NOMO-1 treated with DMSO at 0.1 percent for 48 hours (cell line): ENCODE measurements around the gene RIMBP2.

Experiments used
- DNase-seq: peaks from one replicate; lab custom pipeline; 2025; ENCODE audit not compliant: unreplicated experiment; lab: John Stamatoyannopoulos, UW

RIMBP2 gene

DNA sequence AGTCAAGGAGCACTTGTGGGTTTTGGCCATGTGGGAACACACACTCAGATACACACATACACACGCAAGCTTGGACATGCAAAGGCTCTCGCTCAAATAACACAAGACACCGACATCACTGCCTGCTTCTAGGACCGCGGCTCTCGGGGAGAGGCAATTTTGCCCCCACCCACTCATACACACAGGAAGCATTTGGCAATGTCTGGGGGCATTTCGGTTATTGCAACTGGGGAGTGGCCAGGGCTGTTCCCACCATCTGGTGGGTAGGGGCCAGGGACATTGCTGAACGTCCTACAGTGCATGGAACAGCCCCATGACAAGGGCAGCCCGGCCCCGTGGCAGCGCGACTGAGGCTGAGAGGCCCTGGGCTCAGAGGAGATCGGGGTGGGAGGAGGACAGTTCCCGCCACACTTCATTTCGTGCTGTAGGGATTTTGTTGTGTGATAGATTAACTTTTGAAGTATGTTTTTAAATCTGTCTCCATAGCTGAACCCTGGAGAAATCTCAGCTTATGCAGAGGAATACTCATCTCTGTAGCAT lies 35.6 kb downstream of the RIMBP2 start:
- DNase-seq: no peak

DNA sequence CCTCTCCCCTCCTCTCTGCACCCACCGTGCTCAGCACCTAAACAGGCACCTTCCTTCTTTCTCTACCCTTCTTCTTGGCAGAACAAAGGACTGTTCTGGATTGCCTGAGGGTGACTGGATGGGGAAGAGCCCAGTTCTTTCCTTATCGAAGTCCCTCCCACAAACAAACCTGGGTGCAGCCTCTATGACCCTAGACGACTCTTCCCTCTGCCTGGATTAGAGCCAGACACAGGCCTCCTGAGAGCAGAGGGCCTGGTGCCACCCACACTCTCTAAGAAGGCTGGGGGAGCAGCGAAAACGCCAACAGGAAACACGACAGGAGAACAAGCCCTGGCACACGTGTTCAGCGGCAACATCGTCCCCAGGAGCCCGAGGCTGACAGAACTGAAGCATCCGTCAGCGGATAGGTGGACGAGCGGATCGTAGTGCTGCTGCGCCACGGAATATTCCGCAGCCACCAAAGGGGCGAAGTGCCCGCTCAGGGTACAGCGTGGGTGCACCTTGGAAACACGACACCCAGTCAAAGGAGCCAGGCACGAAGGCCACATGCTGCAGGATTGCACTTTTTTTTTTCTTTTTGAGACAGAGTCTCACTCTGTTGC lies 38.0 kb downstream of the RIMBP2 start:
- no peak for DNase-seq

DNA sequence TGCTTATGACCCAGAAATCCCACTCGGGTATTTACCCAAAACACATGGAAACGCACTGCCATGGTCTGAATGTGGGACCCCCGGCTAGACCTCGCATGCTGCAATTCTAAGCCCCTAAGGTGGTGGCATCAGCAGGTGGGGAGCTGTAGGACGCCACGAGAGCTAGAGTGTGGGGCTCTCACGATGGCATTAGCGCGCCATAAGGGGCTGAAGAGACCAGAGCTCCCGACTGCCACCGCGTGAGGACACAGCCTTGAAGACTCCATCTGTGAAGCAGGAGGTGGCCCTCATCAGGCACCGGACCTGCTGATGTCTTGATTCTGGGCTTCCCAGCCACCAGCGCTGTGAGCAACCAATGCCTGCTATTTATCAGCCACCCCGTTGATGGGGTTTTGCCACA lies 40.3 kb downstream of the RIMBP2 start:
- no peak for DNase-seq

DNA sequence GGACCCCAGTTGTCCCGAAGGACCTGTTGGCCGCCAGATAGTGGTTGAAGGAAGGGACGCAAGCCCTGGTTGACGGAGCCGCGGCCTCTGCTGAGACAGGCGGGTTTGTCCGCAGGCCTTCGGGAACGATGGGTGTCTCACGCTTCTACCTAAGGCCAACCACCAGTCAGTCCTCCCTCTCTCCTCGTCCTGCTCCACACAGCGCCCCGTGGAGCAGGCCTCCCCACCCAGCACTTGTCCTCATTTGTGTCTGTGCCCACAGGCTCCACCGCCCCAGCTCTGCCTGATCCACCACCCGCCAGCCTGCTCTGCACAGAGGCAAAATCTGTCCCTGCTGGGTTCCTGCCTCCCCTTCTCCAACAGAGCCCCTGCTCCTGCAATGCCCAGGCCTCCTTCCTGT lies 41.0 kb downstream of the RIMBP2 start:
- DNase-seq: no peak

DNA sequence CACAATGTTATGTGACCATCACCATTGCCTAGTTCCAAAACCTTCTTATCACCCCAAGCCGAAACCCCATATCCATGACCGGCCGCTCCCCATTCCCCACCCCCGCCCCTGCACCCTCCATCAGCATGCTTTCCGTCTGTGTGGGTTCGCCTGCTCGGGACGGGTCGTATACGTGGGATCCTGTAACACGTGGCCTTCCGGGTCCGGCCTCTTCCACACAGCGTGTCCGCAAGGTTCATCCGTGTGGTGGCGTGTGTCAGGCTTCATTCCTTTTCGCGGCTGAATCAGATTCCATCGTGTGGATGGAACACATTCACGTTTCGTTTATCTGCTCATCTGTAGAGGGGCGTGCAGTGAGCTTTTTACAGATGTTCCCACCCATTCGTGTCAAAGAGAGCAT lies 41.4 kb downstream of the RIMBP2 start:
- no peak for DNase-seq

DNA sequence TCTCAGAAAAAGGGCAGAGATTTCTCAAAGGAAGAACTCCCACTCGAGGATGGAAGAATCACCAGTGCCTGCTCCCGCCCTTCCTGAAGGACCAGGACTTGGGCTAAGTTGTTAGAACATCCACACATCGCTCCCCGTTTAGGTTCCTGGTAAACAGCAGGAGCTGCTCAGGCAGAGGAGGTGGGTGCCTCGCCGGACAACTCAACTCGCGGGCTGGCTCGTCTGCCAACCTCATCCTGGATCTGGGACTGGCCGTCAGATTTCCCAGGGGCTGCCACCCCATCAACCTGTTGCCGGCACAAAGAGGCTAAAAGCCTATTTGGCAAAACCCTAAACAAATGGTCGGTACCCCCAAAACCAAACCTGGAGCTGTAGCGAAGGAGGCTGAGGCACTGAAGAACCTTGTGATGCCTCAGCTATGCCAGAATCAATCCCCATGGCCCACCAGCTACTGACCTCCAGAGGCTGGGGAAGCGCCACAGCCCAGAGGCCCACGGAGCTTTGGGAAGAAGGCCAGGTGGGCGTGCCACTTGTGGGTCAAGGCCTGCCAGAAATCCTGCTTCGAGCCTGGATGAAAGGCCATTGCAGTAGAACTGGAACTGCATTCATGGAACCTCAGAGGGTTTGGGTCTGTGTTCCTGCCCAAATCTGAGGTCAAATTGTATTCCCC lies 42.9 kb downstream of the RIMBP2 start:
- no peak for DNase-seq

DNA sequence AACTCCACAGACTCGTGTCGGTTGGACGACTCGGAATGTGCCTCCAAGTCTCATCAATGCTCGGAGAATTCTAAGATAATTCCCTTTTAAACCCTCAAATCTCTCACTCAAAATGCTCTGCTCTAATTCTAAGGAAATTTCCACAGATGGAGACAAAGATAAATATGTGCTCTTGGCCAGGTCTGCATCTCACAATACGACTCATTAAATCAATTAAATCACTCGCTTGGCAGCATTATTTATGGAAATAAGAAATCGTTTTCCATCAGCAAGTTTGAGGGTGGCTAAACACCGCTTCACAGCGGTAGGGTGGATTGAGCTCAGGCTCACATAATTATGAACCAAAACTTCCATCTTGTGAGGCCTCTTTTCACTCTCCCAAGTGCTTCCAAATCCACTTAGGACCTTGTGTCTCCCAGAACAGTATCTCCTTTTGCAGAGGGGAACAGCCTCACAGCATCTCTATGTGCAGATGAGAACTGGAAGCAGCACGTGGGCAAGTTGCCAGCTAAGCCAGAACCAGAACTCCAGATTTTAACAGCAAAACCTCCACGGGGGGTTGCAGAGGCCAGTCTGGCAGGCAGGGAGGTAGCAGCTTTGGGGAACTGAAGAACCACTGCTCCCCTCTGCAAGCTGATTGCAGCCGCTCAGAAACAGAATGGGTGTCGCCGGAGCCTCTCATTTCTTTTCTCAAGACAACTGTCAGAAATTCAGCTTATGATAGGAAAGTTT lies 43.8 kb downstream of the RIMBP2 start:
- DNase-seq: no peak

DNA sequence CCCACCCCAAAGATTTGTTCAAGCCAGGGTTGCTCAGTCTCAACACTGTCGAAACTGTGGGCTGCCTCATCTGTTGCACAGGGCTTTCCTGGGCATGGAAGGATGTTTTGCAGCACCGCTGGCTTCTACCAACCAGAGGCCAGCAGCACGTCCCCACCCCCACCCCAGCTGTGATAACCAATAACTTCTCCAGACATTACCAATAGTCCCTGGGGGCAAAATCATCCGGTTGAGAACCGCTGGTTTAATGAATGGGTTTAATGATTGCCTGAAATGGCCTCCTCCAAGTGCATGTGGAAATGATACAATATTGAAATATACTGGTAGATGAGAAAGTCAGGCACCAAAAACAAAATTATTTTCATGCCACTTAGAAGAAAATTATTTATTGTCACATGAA lies 44.5 kb downstream of the RIMBP2 start:
- no peak for DNase-seq

DNA sequence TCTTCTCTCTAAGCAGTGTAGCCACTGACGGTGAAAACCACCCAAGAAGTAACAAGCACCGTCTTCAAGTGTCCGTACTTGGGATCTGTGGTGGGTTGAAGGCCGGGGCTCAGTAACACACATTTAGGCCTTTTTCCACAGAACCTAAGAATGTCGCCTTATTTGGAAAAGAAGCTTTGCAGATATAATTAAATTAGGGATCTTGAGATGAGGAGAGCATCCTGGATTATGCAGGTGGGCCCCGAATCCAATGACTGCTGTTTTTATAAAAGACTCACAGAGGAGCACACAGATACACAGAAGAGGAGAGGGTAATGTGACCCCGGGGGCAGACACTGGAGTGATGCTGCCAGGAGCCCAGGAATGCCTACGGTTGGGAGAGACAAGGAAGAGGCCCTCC lies 46.3 kb downstream of the RIMBP2 start:
- DNase-seq: no peak

DNA sequence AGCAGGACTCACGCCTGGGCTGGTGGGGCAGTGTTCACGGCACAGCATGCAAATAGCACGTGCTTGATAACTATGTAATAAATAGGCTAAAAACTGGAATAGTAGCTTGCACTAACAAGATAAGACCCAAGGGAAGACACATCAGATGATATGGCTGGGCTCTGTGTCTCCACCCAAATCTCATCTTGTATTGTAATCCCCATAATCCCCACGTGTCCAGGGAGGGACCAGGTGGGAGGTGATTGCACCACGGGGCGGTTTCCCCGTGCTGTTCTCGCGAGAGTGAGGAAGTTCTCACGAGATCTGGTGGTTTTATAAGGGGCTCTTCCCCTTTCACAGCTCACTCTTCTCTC lies 46.9 kb downstream of the RIMBP2 start:
- no peak for DNase-seq

DNA sequence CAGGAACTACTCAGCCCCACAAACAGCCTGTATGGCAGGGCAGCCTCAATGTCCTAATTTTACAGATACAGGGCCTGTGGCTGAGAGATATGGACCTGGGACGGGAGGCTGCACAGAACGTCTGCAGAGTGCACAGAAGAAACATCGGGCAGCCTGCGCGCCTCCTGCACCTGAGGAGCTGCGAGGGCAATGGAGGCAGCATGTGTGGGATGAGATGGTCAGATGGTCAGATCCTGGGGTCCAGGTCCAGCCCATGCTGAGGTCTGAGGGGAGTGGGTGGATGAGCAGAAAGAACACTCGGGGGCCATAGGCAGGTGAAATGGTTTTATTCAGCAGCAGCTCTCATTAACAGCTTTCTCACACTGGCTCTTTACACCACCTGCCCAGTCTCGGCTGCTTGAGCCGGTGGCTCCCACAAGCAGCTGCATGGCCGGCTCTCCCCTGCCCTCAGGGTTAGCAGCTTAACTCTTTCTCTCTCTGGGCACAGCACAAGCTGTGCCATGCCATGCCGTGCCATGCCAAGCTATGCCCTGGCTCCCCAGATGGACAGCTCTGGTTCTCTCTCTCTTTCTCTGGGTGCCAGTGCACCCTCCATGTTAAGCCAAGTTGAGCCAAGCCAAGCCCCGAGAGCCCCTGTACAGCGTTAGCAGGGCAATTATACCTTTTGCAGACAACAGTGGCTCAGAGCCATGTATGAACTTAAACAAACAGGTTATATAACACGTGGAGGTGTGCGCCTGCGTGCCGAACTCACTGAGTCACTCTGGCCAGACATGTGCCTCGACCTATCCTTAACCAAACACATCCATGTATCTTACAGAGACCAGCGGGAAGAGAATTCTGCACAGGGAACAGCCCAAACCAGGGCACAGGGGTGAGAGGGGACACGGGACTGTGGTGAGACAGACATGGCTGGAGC lies 47.6 kb downstream of the RIMBP2 start:
- no peak for DNase-seq

DNA sequence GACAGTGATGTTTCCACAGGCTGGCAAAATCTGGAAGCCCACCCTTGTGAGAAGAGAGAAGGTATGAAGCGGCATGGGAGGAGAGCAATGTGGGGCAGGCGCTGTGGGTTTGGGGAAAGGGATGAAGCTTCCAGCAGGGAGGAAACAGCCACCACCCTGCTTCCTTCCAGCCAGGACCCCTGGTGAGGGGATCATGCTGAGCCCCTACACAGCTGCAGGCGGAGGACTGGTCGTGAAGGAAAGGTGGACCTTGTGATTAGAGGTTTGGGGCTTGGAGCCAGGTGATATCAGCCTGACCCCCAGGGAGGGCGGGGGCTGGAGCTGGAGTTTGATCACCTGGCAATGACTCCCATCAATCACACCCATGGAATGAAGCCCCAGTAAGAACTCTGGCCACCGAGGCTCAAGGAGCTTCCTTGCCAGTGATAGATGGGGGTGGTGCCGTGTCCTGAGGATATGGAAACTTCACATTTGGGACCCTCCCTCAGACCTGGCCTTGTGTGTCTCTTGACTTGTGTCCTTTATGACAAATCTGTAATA lies 48.6 kb downstream of the RIMBP2 start:
- DNase-seq: no peak

DNA sequence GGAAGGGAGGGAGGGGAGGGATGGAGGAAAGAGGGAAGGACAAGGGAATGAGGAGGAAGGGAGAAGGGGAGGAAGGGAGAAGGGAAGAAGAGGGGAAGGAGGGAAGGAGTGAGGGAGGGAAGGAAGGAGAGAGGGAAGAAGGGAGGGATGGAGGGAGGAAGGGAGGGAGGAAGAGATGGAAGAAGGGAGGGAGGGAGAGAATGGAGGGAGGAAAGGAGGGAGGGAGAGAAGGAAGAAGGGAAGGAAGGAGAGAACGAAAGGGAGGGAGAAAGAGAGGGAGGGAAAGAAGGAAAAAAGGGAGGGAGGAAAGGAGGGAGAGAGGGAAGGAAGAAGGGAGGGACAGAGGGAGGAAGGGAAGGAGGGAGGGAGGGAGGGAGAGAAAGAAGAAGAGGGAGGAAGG lies 49.5 kb downstream of the RIMBP2 start:
- no peak for DNase-seq

DNA sequence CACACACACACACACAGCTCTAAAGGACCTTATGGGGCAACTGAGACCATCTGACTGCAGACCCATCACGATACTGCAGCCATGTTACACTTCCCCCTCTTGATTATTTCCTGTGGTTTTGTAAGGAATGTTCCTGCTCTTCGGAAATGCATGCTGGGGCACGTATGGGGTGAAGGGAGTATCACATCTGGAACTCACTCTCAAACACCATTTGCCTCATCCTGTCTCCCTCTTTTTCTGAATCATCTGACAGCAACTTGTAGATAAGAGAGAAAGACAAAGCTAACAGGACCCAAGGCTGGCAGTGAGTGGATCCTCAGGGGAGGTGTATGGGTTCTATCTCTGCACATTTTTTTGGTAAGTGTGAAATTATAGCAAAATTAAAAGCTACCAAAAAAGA lies 50.3 kb downstream of the RIMBP2 start:
- no peak for DNase-seq

DNA sequence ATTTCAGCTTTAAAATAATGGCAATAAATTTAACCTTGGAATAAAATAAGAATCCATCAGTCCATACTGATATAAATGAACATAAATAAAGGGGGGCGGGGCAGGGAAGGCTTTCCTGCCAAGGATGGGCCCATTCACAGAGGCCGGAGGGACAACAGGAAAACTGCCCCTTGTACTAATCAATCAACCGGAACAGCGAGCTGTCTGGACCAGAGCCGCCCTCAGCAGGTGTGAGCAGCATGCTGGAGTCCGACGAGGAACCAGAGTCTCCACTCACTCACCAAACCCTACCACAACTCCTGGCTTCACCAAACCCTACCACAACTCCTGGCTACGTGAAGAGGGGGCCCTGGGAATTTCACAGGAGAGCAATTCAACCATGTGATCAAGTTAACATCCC lies 51.3 kb downstream of the RIMBP2 start:
- DNase-seq: no peak

DNA sequence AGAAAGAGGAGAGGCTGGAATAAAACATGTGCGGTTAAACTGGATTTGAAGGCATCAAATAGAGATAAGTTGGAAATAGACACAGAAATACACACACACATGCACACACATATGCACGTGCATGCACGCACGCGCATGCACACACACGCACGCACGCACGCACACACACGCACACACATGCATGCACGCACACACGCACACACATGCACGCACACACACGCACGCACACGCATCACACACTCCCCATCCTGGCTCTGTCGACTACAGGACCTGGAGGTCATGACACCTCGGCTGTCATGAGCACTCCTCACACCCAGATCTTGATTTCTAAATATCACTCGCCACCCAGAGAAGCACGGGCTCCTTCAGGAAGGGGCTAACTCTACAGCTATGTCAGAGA lies 51.8 kb downstream of the RIMBP2 start:
- DNase-seq: no peak

DNA sequence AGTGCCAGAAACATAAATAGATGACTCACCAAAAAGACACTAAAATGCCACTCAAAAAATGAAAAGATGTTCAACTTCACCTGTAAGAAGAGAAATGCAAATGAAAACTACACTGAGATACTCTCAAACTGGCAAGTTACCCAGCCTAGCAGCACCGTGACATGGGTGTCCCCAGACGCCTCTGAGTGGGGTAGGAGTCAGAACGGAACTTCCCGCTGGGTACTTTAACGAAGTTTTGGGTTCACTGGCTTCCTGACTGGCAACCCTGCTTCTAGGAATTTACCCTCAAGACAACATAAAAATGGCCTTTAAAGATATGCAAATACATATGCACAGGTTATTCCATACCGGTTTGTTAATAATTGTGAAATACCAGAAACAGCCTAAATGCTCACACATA lies 52.6 kb downstream of the RIMBP2 start:
- no peak for DNase-seq

DNA sequence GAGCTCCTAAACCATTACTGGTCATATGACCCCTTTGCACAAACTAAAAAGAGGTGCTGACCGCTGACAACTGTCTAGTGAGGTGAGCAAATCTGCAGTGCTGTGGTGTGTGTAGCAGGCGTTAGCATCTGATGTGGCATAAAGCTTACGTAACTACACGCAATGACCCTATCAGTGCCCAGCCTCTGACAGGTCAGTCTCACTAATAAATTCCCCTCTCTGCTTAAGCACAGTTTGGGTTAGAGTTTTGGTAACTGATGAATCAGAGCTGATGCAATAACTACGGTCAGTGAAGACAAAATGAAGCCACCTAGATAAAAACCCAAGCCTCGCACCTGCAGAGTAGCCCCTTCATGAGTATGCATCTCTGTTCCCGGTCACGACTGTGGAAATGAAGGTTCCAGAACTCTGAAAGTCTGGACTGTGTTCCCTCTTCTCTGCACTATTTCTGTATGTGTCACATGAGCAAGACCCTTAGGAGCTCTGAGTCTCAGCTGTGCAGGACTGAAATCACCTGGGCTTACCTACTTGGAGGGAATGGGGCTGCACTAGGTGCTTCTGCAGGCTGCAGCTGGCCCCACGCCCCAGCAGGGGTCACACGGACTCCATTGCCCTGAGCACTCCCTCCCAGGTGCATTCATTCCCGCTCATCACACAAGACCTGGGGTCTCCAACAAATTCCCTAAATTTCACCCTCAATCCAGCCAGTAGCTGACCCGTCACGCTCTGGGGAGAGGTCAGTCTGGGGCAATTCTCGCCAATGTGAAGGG lies 54.4 kb downstream of the RIMBP2 start:
- no peak for DNase-seq

DNA sequence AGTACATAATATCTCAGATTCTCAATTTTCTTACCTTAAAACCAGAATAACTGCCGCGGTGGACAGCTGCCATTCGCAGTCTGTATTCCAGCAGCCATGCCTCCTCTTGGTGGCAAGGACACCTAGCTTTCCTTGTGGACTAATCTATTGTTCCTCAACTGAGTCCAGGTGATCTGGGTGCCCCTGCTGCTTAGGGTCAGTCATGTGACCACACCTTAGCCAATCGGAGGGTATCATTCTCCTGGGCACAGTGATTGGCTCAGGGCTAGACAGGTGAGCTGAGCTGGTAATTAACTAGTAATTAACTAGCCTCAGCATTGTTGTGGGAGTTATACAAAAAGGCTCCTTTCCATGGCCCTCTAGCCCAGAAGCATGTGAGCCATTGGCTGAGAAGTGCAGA lies 55.0 kb downstream of the RIMBP2 start:
- DNase-seq: no peak

DNA sequence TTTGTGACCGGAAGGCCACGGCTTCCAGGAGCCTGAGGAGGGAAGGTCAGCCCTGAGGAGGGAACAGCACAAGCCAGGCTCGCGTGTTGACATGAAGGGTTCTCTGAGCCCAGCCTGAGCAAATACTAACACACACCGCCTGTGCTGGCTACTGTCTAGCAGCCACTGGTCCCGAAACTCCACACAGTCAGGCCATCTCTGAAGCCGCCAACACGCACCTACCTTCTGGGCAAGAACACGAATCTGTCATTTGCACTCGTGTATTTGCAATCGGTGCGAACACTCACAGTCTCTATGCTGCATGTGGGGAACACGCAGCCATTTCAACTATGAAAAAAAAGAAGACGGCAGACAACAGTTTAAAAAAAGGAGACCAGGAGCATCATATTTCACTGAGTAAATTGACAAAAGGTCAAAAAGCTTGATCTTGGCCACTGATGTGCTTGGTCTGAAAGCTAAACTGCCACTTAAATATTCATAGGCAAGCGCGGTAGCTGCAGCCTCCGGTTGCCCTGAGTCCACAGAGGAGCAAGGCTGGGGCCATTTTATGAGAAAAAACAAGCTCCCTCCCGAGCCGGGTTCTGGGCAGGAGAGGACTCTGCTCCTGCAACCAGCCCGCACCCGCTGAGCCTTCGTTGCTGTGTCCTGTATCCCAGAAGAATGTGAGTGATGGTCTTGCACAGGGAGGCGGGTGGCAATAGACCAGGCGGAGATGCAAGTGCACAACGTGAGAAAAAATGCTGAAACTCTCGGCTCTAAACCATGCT lies 57.8 kb downstream of the RIMBP2 start:
- no peak for DNase-seq
